ENCODE data around the gene TSPAN3. TPM values are rescaled to one million over a fixed set of nuclear protein-coding genes. Genes with fewer than 3 reads are reported as not detected.

TSPAN3 gene
- total RNA-seq, 1 donor from 2014 or later, result 80.3 TPM

GRCh38 chr15:77096541-77096940 is 25.6 kb upstream of the TSPAN3 start:
- intact Hi-C loops (cut with DNase I), result no loop called here
- TF ChIP-seq POLR2A (IDR thresholded peaks at IDR 0.05), result no peak
- no peak for TF ChIP-seq CTCF (IDR thresholded peaks at IDR 0.05)
- no peak for TF ChIP-seq POLR2AphosphoS5 (IDR thresholded peaks at IDR 0.05; ENCODE audit: insufficient read depth in 1 of 2, low read depth in 1 of 2)
- Histone ChIP-seq H3K4me1 (no peaks in the 10 kb centered on the region), H3K36me3 (no peaks in the 10 kb centered on the region), H3K4me3 (no peak overlapping the region), H3K9me3 (no peaks in the 10 kb centered on the region), H3K27me3 (no peaks in the 10 kb centered on the region), H3K27ac (no peak overlapping the region)
- DNase-seq (ENCODE audit: extremely low spot score in 2 of 2), result peak in 1 of 2 donors; percentile 52

- intact Hi-C loops (cut with DNase I), result no loop called here
- no peak overlapping the region for H3K27ac ChIP-seq
- no peaks in the 10 kb centered on the region for H3K9me3 ChIP-seq
- no peaks in the 10 kb centered on the region for H3K4me1 ChIP-seq
- no peak overlapping the region for H3K4me3 ChIP-seq
- DNase-seq (ENCODE audit: extremely low spot score in 2 of 2), result peak in 1 of 2 donors; percentile 8
- H3K27me3 ChIP-seq, result no peaks in the 10 kb centered on the region
- no peaks in the 10 kb centered on the region for H3K36me3 ChIP-seq
- TF ChIP-seq POLR2AphosphoS5 (IDR thresholded peaks at IDR 0.05; ENCODE audit: insufficient read depth in 1 of 2, low read depth in 1 of 2) (no peak), CTCF (IDR thresholded peaks at IDR 0.05) (no peak)
Measured at GRCh38 chr15:77096138-77096537, 25.2 kb upstream of the TSPAN3 start.

GRCh38 chr15:77094397-77095030 is 23.6 kb upstream of the TSPAN3 start:
- intact Hi-C loops (cut with DNase I), result no loop called here
- TF ChIP-seq POLR2AphosphoS5 (IDR thresholded peaks at IDR 0.05; ENCODE audit: insufficient read depth in 1 of 2, low read depth in 1 of 2), result no peak
- TF ChIP-seq CTCF (IDR thresholded peaks at IDR 0.05), result no peak
- TF ChIP-seq POLR2A (IDR thresholded peaks at IDR 0.05), result no peak
- DNase-seq (ENCODE audit: extremely low spot score in 2 of 2), result peak in 1 of 2 donors; percentile 22

GRCh38 chr15:77093436-77093835 is 22.5 kb upstream of the TSPAN3 start:
- TF ChIP-seq CTCF (IDR thresholded peaks at IDR 0.05) (no peak), POLR2AphosphoS5 (IDR thresholded peaks at IDR 0.05; ENCODE audit: insufficient read depth in 1 of 2, low read depth in 1 of 2) (no peak), POLR2A (IDR thresholded peaks at IDR 0.05) (no peak)
- Histone ChIP-seq H3K27me3 (no peaks in the 10 kb centered on the region), H3K27ac (no peak overlapping the region), H3K4me3 (no peak overlapping the region), H3K4me1 (no peaks in the 10 kb centered on the region), H3K9me3 (no peaks in the 10 kb centered on the region), H3K36me3 (no peaks in the 10 kb centered on the region)
- intact Hi-C loops (cut with DNase I), result no loop called here
- DNase-seq (ENCODE audit: extremely low spot score in 2 of 2), result no peak

More at GRCh38 chr15:77094397-77095030, 23.6 kb upstream of the TSPAN3 start:
- Histone ChIP-seq H3K4me3 (no peak overlapping the region), H3K27ac (no peak overlapping the region), H3K4me1 (no peaks in the 10 kb centered on the region), H3K36me3 (no peaks in the 10 kb centered on the region), H3K27me3 (no peaks in the 10 kb centered on the region), H3K9me3 (no peaks in the 10 kb centered on the region)

- no peak overlapping the region for H3K4me3 ChIP-seq
- TF ChIP-seq POLR2AphosphoS5 (IDR thresholded peaks at IDR 0.05; ENCODE audit: insufficient read depth in 1 of 2, low read depth in 1 of 2) (no peak), POLR2A (IDR thresholded peaks at IDR 0.05) (no peak), CTCF (IDR thresholded peaks at IDR 0.05) (no peak)
- intact Hi-C loops (cut with DNase I), result no loop called here
- no peaks in the 10 kb centered on the region for H3K4me1 ChIP-seq
- H3K27ac ChIP-seq, result no peak overlapping the region
- no peaks in the 10 kb centered on the region for H3K36me3 ChIP-seq
- H3K27me3 ChIP-seq, result no peaks in the 10 kb centered on the region
- H3K9me3 ChIP-seq, result no peaks in the 10 kb centered on the region
- no peak for DNase-seq (ENCODE audit: extremely low spot score in 2 of 2)
Measured at GRCh38 chr15:77091097-77091496, 20.2 kb upstream of the TSPAN3 start.

Data from vagina (tissue), 2 donors.